ENCODE data around the gene SLCO6A1.

SLCO6A1 gene

GRCh38 chr5:102450313-102450990, 48.3 kb downstream of the SLCO6A1 start:
- no peak for DNase-seq (ENCODE audit: low read depth)

GRCh38 chr5:102433473-102433872, 65.3 kb downstream of the SLCO6A1 start:
- DNase-seq (ENCODE audit: low read depth) = no peak

DNA sequence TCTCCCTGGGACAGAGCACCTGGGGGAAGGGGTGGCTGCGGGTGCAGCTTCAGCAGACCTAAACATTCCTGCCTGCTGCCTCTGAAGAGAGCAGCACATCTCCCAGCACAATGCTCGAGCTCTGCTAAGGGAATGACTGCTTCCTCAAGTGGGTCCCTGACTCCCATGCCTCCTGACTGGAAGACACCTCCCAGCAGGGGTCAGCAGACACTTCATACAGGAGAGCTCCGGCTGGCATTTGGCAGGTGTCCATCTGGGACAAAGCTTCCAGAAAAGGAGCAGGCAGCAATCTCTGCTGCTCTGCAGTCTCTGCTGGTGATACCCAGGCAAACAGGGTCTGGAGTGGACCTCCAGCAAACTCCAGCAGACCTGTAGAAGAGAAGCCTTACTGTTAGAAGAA, 77.2 kb downstream of the SLCO6A1 start:
- no peak for DNase-seq (ENCODE audit: low read depth)

- DNase-seq (ENCODE audit: low read depth) = no peak
Measured at GRCh38 chr5:102418531-102418930, 80.3 kb downstream of the SLCO6A1 start.

GRCh38 chr5:102414448-102414847, 84.4 kb downstream of the SLCO6A1 start:
- no peak for DNase-seq (ENCODE audit: low read depth)

GRCh38 chr5:102388235-102388634, 110.6 kb downstream of the SLCO6A1 start:
- DNase-seq (ENCODE audit: low read depth) = no peak

- DNase-seq (ENCODE audit: low read depth) = no peak
Measured at GRCh38 chr5:102385365-102385764, 113.4 kb downstream of the SLCO6A1 start.

- DNase-seq (ENCODE audit: low read depth) = no peak
Measured at GRCh38 chr5:102380174-102380573, 118.6 kb downstream of the SLCO6A1 start.

DNA sequence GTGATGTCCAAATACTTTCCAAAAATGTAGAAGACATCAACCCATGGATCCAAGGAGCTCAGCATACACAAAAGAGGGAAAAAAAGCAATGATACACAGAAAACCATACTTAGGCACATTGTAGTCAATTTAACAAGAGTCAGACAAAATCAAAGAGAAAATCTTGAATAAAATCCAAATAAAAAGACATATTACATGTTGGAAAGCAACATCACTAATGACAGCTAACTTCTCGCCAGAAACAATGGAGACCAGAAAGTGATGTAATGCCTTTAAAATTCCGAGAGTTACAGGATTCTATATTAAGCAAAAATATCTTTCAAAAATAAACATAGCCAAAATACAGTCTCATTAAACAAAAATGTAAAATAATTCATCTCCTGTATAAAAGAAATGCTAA, 122.9 kb downstream of the SLCO6A1 start:
- no peak for DNase-seq (ENCODE audit: low read depth)

GRCh38 chr5:102375272-102375671, 123.5 kb downstream of the SLCO6A1 start:
- DNase-seq (ENCODE audit: low read depth) = no peak

GRCh38 chr5:102368392-102368791, 130.4 kb downstream of the SLCO6A1 start:
- DNase-seq (ENCODE audit: low read depth) = no peak

- no peak for DNase-seq (ENCODE audit: low read depth)
Measured at GRCh38 chr5:102341681-102342288, 157.0 kb downstream of the SLCO6A1 start.

- no peak for DNase-seq (ENCODE audit: low read depth)
Measured at GRCh38 chr5:102324714-102325113, 174.1 kb downstream of the SLCO6A1 start.
